Ishikawa (cell line): ENCODE data around the gene MND1.

Source experiments
- CEBPB ChIP-seq: IDR thresholded peaks from 2 replicates; pipeline ENCODE4 v1.6.1; 2012
- CREB1 ChIP-seq: IDR thresholded peaks from 2 replicates; pipeline ENCODE4 v1.6.1; 2012; ENCODE audit warnings: low read depth
- EGR1 ChIP-seq: IDR thresholded peaks from 2 replicates; pipeline ENCODE4 v1.6.1; 2012
- EP300 ChIP-seq: IDR thresholded peaks from 2 replicates; pipeline ENCODE4 v1.6.1; 2012; ENCODE audit warnings: borderline replicate concordance
- FOXM1 ChIP-seq: IDR thresholded peaks from 2 replicates; pipeline ENCODE4 v1.6.1; 2012; ENCODE audit warnings: low read depth, borderline replicate concordance
- NFIC ChIP-seq: IDR thresholded peaks from 2 replicates; pipeline ENCODE4 v1.6.1; 2012
- REST ChIP-seq: IDR thresholded peaks from 2 replicates; pipeline ENCODE4 v1.6.1; 2012; ENCODE audit warnings: low read depth, mild to moderate bottlenecking
- TAF1 ChIP-seq: IDR thresholded peaks from 2 replicates; pipeline ENCODE4 v1.6.1; 2012; ENCODE audit warnings: low read depth, mild to moderate bottlenecking
- TEAD4 ChIP-seq: IDR thresholded peaks from 2 replicates; pipeline ENCODE4 v1.6.1; 2012
- YY1 ChIP-seq: IDR thresholded peaks from 2 replicates; pipeline ENCODE4 v1.6.1; 2012; ENCODE audit warnings: low read depth
- ZBTB7A ChIP-seq: IDR thresholded peaks from 2 replicates; pipeline ENCODE4 v1.6.1; 2012; ENCODE audit warnings: low read depth
- TF ChIP-seq, protein P1 (sequence below): IDR thresholded peaks from 2 replicates; pipeline ENCODE4 v1.6.1; 2012

GRCh38 chr4:153450544-153450917, 106.0 kb downstream of the MND1 start:
- TF ChIP-seq CREB1 (no peak), REST (no peak), EGR1 (no peak), ZBTB7A (no peak), CEBPB (no peak), YY1 (no peak), NFIC (no peak), FOXM1 (no peak), TEAD4 (no peak), EP300 (no peak), TAF1 (no peak)
- TF ChIP-seq, protein P1, sequence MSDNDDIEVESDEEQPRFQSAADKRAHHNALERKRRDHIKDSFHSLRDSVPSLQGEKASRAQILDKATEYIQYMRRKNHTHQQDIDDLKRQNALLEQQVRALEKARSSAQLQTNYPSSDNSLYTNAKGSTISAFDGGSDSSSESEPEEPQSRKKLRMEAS = no peak
